ENCODE results near the gene PMVK. TPM values are rescaled to one million over a fixed set of nuclear protein-coding genes. Genes with fewer than 3 reads are reported as not detected.
A peak's percentile ranks its signal among the peaks of the same experiment; 100 is the strongest.

Gene PMVK
- total and polyA plus RNA-seq, 4 donors: 9.7 to 37.3 (median 18.6) TPM

- TF ChIP-seq HNF4A (conservative IDR thresholded peaks at IDR 0.05) (no peak), MAX (IDR thresholded peaks at IDR 0.05) (no peak), SP1 (IDR thresholded peaks at IDR 0.05) (no peak), FOXA2 (IDR thresholded peaks at IDR 0.05) (no peak), RXRA (IDR thresholded peaks at IDR 0.05) (no peak), EGR1 (IDR thresholded peaks at IDR 0.05; ENCODE audit: low read depth in 2 of 2) (no peak), REST (IDR thresholded peaks at IDR 0.05) (no peak), GABPA (IDR thresholded peaks at IDR 0.05 in 1 of 2, conservative IDR thresholded peaks at IDR 0.05 in 1 of 2) (no peak), YY1 (IDR thresholded peaks at IDR 0.05) (no peak), FOXA1 (IDR thresholded peaks at IDR 0.05) (no peak)
- TF ChIP-seq, protein P1, sequence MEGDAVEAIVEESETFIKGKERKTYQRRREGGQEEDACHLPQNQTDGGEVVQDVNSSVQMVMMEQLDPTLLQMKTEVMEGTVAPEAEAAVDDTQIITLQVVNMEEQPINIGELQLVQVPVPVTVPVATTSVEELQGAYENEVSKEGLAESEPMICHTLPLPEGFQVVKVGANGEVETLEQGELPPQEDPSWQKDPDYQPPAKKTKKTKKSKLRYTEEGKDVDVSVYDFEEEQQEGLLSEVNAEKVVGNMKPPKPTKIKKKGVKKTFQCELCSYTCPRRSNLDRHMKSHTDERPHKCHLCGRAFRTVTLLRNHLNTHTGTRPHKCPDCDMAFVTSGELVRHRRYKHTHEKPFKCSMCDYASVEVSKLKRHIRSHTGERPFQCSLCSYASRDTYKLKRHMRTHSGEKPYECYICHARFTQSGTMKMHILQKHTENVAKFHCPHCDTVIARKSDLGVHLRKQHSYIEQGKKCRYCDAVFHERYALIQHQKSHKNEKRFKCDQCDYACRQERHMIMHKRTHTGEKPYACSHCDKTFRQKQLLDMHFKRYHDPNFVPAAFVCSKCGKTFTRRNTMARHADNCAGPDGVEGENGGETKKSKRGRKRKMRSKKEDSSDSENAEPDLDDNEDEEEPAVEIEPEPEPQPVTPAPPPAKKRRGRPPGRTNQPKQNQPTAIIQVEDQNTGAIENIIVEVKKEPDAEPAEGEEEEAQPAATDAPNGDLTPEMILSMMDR (IDR thresholded peaks at IDR 0.05; ENCODE audit: low read depth, low read length, missing input control): no peak
- no peaks in the 10 kb centered on the region for H3K36me3 ChIP-seq (ENCODE audit: control insufficient read depth in 4 of 4, insufficient read depth in 3 of 4, low read depth in 1 of 4, low read length in 3 of 4)
- WGBS: 91% methylated on average over 8 of the region's 8 CpGs
- H3K9ac ChIP-seq (ENCODE audit: low read depth in 1 of 2, low read length in 2 of 2): peak overlapping the region; percentile 98
- peak overlapping the region; percentile 94 to 100 for H3K27ac ChIP-seq (ENCODE audit: low read depth in 1 of 2, low read length in 2 of 2)
- no peaks in the 10 kb centered on the region for H3K9me3 ChIP-seq (ENCODE audit: control insufficient read depth in 4 of 4, low read length in 3 of 4)
- no peaks in the 10 kb centered on the region for H3K27me3 ChIP-seq (ENCODE audit: control insufficient read depth in 4 of 4, insufficient read depth in 4 of 4, low read length in 3 of 4)
- H3K4me1 ChIP-seq (ENCODE audit: control insufficient read depth in 4 of 4, insufficient read depth in 4 of 4, low read length in 3 of 4): peaks cover 0 to 38% (median 18%) of the 10 kb centered on the region in 4 donors
- no peak for DNase-seq (ENCODE audit: low spot score)
- peak overlapping the region in 1 of 3 donors; percentile 63 for H3K4me3 ChIP-seq (ENCODE audit: low read depth in 1 of 3, low read length in 3 of 3)
These were observed 1.5 kb upstream of the PMVK start for GRCh38 chr1:154937988-154938386.

DNA sequence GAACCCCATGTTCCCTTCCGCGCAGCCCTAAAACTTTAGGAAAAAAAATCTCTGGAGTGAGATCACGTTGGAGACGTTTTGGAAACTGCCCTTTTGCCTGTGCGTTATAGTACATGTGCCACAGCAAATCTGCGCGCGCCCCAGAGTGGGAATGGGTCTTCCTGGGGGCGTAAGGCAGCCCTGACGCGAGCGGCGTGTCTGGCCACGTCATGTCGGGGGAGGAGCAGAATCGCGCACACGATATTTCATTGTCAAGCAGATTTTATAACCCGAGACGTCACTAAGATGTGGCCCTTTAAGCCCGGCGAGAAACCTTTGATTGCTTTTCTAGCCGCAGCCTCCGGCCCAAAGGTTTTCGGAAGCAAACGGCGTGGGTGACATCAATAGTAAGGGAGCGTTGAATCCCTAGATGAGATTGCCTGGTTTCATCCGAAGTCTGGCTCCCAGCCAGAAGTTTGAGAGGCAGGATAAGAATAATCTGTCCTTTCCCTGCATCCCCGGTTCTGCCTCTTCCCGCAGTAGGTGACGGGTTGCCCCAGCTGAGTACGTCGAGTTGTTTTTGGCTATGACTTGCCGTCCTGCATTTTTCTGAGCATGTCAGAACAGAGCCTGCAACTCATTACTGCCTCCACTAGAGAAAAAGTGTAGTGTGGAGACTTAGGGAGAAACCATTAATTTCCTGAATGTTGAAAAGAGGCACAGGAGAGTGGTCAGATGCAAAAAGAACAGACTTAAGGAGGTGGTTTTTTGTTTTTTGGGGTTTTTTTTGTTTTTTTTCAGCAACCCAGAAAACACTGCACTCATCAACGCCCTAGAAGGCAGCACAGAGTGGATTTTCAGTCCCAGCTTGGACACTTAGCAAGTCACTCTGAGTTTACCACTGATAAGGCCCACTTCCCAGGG is 817 bp upstream of the PMVK start:
- peaks cover 0 to 36% (median 24%) of the 10 kb centered on the region in 4 donors for H3K4me1 ChIP-seq (ENCODE audit: control insufficient read depth in 4 of 4, insufficient read depth in 4 of 4, low read length in 3 of 4)
- DNase-seq (ENCODE audit: low spot score): peak; percentile 85
- WGBS: under 1% methylated on average over 36 of the region's 36 CpGs
- TF ChIP-seq NR2F2 (IDR thresholded peaks at IDR 0.05) (no peak), TAF1 (conservative IDR thresholded peaks at IDR 0.05) (peak; percentile 41), HNF4A (conservative IDR thresholded peaks at IDR 0.05) (peak in 1 of 2 donors; percentile 4), EGR1 (IDR thresholded peaks at IDR 0.05; ENCODE audit: low read depth in 2 of 2) (peak; percentile 78 to 85), MAX (IDR thresholded peaks at IDR 0.05) (peak; percentile 6), GABPA (IDR thresholded peaks at IDR 0.05 in 1 of 2, conservative IDR thresholded peaks at IDR 0.05 in 1 of 2) (peak in 1 of 2 donors; percentile 6), JUND (IDR thresholded peaks at IDR 0.05) (peak in 1 of 2 donors; percentile 61), REST (IDR thresholded peaks at IDR 0.05) (peak; percentile 89), YY1 (IDR thresholded peaks at IDR 0.05) (peak; percentile 68), SP1 (IDR thresholded peaks at IDR 0.05) (no peak), HNF4G (IDR thresholded peaks at IDR 0.05) (no peak), FOXA1 (IDR thresholded peaks at IDR 0.05) (no peak)
- TF ChIP-seq, protein P2, sequence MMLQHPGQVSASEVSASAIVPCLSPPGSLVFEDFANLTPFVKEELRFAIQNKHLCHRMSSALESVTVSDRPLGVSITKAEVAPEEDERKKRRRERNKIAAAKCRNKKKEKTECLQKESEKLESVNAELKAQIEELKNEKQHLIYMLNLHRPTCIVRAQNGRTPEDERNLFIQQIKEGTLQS (IDR thresholded peaks at IDR 0.05): peak; percentile 36
- TF ChIP-seq, protein P1 (IDR thresholded peaks at IDR 0.05; ENCODE audit: low read depth, low read length, missing input control): peak; percentile 29

More for the DNA sequence above, 817 bp upstream of the PMVK start:
- Histone ChIP-seq H3K4me3 (ENCODE audit: low read depth in 1 of 3, low read length in 3 of 3) (peak overlapping the region; percentile 49 to 77 (median 63)), H3K36me3 (ENCODE audit: control insufficient read depth in 4 of 4, insufficient read depth in 3 of 4, low read depth in 1 of 4, low read length in 3 of 4) (no peaks in the 10 kb centered on the region), H3K27me3 (ENCODE audit: control insufficient read depth in 4 of 4, insufficient read depth in 4 of 4, low read length in 3 of 4) (no peaks in the 10 kb centered on the region), H3K9ac (ENCODE audit: low read depth in 1 of 2, low read length in 2 of 2) (peak overlapping the region; percentile 98), H3K27ac (ENCODE audit: low read depth in 1 of 2, low read length in 2 of 2) (peak overlapping the region; percentile 94 to 100), H3K9me3 (ENCODE audit: control insufficient read depth in 4 of 4, low read length in 3 of 4) (no peaks in the 10 kb centered on the region)

Data from liver (tissue), 9 donors.